ENCODE measurements around the gene RNF207. TPM values are rescaled to one million over a fixed set of nuclear protein-coding genes. Genes with fewer than 3 reads are reported as not detected.

RNF207 gene
- total RNA-seq, 2 donors from 2014 or later: 1.5 to 20.6 TPM

DNA sequence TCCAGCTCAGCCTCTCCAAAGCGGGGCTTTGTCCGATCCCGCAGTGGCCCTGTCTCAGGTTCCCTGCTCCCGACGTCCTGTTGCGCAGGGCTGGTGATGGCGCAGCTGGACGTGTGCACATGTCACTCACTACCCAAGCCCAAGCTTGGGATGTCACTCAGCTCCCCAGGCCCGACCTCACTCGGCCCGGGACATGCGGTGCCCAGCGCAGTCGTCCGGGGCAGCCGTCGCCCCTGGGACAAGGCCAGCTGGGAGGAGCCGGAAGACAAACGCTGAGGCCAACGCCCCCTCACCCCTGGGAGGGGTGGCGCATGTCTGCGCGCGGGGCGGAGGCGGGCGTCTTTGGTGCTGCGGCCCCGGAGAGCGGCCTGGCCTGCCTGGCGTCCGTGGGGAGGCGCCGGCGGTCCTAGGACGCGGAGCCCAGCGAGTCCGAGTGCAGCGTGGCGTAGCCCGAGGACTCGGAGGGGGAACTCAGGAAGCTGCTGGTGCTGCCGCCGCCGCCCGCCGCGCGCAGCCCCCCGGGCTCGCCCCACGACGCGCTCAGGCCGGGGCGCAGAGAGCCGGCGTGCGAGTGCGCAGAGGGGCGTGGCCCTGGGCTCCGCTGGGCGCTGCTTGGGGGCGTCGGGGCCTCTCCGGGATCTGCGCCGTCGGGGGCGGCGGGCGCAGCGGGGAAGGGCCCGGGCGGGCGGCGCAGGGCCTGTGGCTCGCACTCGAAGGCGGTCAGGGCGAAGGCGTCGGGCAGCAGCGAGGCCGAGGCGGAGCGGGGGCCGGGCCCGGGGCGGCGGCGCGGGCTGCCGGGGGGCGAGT lies 43.2 kb downstream of the RNF207 start:
- ATAC-seq (no peak), DNase-seq (ENCODE audit: low spot score in 2 of 2) (no peak)
- Mint-ChIP-seq H3K9me3 (no peaks in the 10 kb centered on the region), H3K36me3 (no peaks in the 10 kb centered on the region), H3K27ac (no peak overlapping the region)

DNA sequence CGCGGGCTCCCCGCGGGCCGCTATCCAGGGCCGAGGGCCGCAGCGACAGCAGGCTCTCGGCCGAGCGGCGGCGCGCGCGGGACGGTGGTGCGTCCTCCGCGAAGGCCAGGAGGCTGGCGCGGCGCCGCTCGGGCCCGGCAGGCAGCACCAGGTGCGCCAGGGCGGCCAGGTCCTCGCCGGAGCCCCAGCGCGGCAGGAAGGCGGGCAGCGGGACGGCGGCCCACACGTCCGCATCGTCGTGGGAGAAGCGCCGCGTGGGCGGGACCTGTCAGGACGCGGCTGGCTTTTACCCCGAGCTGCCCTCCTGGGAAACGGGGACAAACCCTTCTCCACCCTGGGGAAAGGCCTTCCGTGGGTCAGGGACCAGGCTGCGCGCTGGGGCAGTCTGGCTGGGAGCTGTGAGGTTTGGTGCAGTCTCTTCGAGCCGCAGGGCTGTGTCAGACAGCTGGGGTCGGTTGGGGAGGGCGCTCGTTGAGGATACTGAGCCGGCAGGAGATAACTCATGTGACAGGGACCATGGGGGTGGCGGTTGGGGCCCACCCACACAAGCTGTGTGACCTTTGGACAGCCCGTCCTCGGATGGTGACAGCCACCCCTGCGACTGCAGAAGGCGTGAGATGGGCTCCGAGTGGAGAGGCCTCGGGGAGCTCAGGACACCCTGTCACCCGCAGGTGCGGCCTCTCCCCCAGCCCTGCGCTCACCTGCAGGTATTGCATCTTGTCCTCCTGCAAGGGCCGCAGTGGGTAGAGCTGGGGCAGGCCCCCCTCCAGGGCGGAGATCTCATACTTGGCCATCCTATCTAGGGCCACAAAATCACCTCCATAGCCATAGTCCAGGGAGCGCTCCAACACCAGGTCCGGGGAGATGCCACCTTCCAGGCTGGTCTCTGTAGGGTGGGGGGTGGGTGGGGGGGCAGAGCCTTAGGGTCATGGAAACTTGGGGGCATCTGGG lies 44.1 kb downstream of the RNF207 start:
- ATAC-seq (no peak), DNase-seq (ENCODE audit: low spot score in 2 of 2) (no peak)
- no peaks in the 10 kb centered on the region for H3K9me3 Mint-ChIP-seq
- no peaks in the 10 kb centered on the region for H3K36me3 Mint-ChIP-seq
- H3K27ac Mint-ChIP-seq: no peak overlapping the region

DNA sequence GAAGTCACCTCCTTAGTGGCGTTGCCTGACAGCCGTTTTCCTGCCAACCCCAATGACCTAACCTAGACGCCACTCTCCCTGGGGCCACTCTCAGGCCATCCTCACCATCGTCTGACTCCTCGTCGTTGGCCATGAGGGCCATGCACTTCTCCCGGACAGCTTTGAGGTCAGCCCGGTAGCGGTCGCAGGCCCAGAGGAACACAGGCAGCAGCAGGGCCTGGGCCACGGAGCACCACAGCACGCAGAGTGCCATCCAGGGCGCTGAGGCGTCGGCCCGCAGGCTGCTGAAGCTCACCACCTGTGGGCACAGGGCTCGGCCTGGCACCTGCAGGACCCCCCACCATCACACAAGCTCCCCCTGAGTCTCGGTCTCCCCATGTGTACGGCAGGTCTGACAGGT lies 45.3 kb downstream of the RNF207 start:
- no peak for DNase-seq (ENCODE audit: low spot score in 2 of 2)
- no peaks in the 10 kb centered on the region for H3K36me3 Mint-ChIP-seq
- ATAC-seq: no peak
- no peaks in the 10 kb centered on the region for H3K9me3 Mint-ChIP-seq
- no peak overlapping the region for H3K27ac Mint-ChIP-seq

DNA sequence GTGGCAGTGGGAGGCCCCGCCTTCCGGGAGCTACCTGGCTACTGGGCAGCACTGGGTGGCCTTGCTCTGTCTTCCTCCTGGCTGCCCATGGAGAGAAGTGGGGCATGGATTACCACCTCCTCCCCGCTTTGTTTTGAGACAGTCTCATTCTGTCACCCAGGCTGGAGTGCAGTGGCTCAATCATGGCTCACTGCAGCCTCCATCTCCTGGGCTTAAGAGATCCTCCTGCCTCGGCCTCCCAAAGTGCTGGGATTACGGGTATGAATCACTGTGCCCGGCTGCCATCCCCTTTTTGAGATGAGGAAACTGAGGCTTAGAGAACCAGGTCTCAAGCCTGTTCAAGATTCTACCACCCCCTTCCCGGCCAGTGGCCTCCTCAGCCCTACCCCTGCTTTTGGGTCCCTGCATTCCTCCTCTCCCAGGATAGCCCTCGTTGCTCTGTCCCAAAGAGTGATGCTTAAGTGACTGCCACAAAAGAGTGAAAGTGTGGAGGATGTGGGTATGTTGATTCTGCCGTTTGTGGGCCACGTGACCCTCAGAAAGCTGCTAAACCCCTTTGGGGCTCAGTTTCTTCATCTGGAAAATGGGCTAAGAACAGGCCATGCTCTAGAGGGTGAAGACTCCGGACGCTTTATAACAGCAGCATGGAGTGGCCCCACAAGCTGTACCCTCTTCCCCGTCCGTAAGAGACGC lies 45.9 kb downstream of the RNF207 start:
- Mint-ChIP-seq H3K27ac (no peak overlapping the region), H3K36me3 (no peaks in the 10 kb centered on the region), H3K9me3 (no peaks in the 10 kb centered on the region)
- no peak for DNase-seq (ENCODE audit: low spot score in 2 of 2)
- no peak for ATAC-seq

DNA sequence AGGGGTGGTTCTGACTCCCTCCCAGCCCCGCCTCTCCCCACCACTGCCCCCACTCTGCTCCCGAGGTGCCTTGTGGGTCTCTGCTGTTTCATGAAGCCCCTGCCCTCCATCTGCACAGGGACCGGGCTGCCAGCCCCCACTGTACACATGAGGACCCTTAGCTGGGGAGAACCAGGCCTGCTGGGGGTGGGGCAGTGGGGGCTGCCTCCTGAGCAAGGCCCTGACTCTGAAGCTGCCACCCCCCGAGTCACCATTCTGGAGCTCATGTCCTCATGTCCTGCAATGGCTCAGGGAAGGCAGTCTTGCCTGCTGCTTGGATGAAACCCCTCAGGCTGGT lies 46.4 kb downstream of the RNF207 start:
- Mint-ChIP-seq H3K27ac (no peak overlapping the region), H3K36me3 (no peaks in the 10 kb centered on the region), H3K9me3 (no peaks in the 10 kb centered on the region)
- DNase-seq (ENCODE audit: low spot score in 2 of 2) (no peak), ATAC-seq (no peak)

DNA sequence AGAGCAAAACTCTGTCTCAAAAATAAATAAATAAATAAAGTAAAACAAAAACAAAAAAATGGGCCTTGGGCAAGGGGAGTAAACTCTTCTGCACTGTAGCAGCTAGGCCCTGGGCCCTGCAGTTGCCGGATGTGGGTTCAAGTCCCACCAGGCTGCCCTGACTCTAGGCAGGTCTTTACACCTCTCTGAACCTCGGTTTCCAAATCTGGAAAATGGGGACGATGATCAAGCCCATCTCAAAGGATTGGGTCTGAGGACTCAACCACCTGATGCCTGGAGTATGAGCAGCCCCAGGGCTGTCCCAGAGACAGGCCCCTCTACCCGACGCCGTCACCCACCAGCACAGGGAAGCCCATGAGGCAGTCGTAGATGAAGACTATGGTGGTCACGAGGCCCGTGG lies 47.5 kb downstream of the RNF207 start:
- Mint-ChIP-seq H3K9me3 (no peaks in the 10 kb centered on the region), H3K27ac (no peak overlapping the region), H3K36me3 (no peaks in the 10 kb centered on the region)
- no peak for DNase-seq (ENCODE audit: low spot score in 2 of 2)
- no peak for ATAC-seq

DNA sequence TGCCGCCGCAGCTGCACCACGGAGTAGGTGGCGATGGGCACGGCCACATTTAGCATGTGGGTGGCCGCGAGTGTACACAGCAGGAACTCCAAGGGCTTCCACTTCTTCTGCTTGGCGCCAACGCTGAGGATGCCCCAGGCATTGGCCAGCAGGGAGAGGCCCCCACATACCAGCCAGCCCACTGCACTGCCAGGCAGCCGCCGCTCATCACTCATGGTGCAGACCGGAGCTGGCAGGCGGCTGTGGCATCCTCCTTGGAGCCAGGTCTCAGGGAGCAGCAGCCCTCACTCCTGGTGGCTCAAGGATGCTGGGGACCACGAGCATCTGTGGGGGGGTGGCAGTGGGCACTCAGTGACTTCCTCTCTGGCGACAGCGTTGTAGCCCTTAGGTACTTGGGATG lies 48.8 kb downstream of the RNF207 start:
- no peak for ATAC-seq
- DNase-seq (ENCODE audit: low spot score in 2 of 2): no peak
- Mint-ChIP-seq H3K9me3 (no peaks in the 10 kb centered on the region), H3K36me3 (no peaks in the 10 kb centered on the region), H3K27ac (no peak overlapping the region)

DNA sequence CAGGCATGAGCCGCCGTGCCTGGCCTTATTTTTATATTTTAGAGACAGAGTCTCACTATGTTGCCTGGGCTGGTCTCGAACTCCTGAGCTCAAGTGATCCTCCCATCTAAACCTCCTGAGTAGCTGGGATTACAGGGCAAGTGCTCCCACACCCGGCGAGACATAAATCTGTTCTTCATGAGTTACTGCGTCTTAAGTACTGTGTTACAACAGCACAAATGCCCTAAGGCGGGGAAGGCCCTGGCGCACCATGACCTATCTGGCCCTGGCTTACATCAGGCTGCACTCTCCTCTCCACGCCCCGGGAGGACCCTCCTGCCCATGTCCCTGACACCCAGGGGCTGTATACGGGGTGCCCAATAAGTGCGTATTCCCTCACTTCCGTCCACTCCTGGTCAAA lies 50.7 kb downstream of the RNF207 start:
- Mint-ChIP-seq H3K9me3 (no peaks in the 10 kb centered on the region), H3K36me3 (no peaks in the 10 kb centered on the region)

DNA sequence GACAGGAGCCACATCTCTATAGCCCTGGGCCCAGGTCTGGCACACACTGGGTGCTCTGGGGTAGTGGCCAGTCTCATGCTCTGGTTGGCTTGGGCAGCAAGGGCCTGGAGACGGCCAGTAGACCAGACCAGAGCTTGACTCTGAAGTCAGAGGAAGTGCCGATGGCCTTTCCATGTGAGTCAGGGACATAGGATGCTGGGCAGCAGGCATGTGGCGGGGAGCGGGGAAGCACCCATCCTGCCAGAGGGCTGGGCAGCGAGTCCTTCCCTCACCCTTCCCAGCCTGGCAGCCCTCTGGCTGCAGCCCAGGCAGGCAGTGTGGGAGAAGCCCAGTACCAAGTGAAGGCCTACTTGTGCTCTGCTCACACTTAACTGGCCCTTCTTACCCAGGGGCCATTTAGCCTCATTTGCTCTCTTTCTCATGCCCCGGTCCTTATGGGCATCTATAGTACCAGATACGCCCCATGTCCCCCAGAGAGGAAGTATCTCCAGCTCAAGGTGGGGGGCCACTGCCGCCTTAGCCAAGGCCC lies 51.7 kb downstream of the RNF207 start:
- Mint-ChIP-seq H3K27ac (no peak overlapping the region), H3K36me3 (no peaks in the 10 kb centered on the region), H3K9me3 (no peaks in the 10 kb centered on the region)
- no peak for ATAC-seq
- no peak for DNase-seq (ENCODE audit: low spot score in 2 of 2)

More for the DNA sequence above, 50.7 kb downstream of the RNF207 start:
- H3K27ac Mint-ChIP-seq: no peak overlapping the region
- DNase-seq (ENCODE audit: low spot score in 2 of 2) (no peak), ATAC-seq (no peak)

DNA sequence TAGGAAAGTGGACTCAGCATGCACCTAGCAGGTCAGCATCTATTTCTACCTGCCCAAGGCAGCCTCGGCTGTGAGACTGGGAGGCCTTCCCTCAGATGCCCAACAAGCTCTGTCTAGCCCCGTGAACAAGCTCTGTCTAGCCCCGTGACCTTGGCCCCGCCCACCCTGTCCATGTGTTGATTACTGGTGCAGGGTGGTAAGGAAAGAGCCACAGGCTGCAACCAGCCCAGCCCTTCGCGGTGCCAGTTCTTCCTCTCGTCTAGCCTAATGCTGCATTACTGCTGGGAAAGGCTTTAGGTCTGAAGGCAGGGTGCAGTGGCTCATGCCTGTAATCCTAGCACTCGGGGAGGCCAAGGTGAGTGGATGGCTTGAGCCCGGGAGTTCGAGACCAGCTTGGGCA lies 52.8 kb downstream of the RNF207 start:
- ATAC-seq: no peak
- DNase-seq (ENCODE audit: low spot score in 2 of 2): no peak
- no peaks in the 10 kb centered on the region for H3K9me3 Mint-ChIP-seq
- H3K27ac Mint-ChIP-seq: no peak overlapping the region
- H3K36me3 Mint-ChIP-seq: no peaks in the 10 kb centered on the region

DNA sequence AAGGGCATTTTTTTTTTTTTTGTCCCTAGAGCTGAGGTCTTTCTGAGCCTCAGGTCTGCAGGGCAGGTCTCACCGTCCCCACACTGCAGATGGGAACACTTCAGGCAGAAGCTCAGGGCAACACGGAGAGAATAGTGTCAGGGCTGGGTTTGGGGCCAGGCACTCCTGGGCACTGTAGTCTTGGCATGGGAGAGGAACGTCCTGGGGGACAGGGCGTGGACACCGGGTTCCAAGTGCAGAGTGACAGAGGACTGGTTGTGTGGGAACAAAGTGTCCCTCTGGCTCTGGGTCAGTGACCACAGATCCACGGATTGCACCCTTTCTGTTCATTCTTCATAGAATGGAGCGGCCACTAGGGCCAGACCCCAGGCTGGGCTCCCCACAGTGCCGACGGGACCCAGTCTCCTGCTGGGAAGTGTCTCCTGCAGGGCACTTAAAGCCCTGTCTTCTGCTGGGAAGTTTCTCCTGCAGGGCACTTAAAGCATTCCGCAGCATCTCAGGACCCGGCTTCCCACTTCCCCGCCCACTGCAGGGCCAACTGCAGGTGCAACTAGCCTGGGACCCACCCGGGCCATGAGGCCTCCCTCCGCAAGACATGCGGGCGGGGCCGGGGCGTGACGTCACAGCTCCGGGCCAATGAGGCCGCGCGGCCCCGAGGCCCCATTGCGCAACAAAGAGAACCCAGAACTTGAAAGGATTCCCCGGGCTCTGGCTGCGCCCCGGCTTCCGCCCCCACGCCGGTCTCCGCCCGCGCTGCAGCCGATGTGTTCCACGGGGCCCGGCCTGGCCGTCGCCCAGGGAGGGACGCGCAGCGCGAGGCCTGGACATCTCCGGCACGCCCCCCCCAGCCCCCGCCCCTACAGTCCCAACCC lies 53.8 kb downstream of the RNF207 start:
- peak; percentile 69 to 82 for DNase-seq (ENCODE audit: low spot score in 2 of 2)
- H3K36me3 Mint-ChIP-seq: no peaks in the 10 kb centered on the region
- H3K27ac Mint-ChIP-seq: no peak overlapping the region
- H3K9me3 Mint-ChIP-seq: no peaks in the 10 kb centered on the region
- ATAC-seq: peak; percentile 64 to 77

DNA sequence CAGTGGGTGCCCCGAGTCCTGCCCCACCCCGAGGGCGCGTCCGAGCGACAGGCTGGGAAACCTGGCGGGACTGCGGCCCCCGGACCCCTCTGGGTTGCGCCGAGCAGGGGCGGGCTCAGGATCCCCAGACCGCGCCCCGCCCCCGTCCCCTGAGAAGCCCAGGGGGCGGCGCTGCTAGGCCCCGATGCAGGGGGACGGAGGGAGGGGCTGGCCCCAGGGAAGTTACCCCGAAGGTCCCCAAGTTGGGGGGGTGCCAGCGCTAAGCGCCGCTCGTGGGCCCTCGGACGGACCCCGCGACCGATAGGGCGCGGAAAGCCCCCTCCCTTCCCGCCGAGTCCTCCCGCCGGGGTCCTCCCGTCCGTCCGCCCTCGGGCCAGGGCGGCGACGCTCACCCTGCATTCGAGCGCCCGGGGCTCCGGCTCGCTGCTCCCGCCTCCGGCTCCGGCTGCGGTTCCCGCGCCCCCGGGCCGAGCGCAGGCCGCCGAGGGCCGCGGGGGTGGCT lies 54.6 kb downstream of the RNF207 start:
- no peaks in the 10 kb centered on the region for H3K9me3 Mint-ChIP-seq
- H3K36me3 Mint-ChIP-seq: no peaks in the 10 kb centered on the region

DNA sequence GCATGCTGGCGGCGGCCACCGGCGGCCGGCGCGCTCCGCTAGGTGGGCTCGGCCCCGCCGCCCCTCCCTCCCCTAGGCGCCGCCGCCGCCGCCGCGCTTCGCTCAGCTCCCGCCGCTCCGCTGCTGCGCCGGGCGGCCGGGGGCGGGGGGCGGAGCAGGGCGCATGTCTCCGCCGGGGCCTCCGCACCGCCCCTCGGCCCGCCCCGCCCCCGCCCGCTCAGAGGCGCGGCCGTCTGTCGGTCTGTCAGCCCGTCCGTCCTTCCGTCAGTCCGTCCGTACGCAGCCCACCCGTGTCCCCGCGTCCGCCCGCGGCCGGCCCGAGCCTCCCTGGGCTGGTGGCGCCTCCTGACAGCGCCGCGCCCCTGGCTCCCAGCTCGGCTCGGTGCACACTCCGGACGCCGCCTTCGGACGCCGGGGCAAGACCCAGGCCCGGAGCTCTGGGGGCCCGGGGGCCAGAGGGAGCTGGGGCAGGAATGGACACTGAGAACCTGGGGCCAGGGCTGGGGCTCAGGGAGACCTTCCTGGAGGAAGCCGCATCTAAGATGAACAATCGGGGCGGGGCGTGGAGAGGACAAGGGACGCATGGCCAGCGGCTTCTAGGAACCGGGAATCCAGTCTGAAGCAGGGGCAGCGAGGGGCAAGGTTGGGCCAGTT lies 55.2 kb downstream of the RNF207 start, which contains the start of gene GPR153:
Gene GPR153 (minus strand): TSS at position 138 of the 654 bp plus-strand sequence. CDS start 6,193 bp downstream, outside the sequence.
- Mint-ChIP-seq H3K9me3 (no peaks in the 10 kb centered on the region), H3K36me3 (no peaks in the 10 kb centered on the region), H3K27ac (no peak within 1 kb of the TSS)
- DNase-seq (ENCODE audit: low spot score in 2 of 2): peak in 1 of 2 donors; percentile 57
- ATAC-seq: peak; percentile 69 to 78

More for the DNA sequence above, 54.6 kb downstream of the RNF207 start:
- DNase-seq (ENCODE audit: low spot score in 2 of 2): no peak
- ATAC-seq: peak; percentile 37 to 56
- H3K27ac Mint-ChIP-seq: no peak overlapping the region

DNA sequence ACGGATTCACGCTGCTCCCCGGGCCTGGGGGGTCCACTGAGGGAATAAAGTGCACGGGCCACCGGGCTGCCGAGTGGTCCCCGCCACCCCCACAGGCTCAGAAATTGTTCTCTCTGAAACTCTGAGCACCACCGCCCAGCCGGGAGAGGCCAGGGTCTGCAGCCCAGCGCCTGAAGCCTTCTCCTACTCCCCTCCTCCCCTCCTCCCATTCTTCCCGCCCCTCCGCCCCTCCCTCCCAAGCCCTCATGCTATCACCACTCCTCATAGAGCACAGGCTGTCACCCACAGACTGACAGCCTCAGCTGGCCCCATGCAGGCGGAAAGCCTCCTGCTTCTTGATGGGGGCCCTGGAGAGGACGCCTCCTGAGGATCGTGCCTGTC lies 55.7 kb downstream of the RNF207 start:
- ATAC-seq (no peak), DNase-seq (ENCODE audit: low spot score in 2 of 2) (no peak)
- Mint-ChIP-seq H3K36me3 (no peaks in the 10 kb centered on the region), H3K27ac (no peak overlapping the region), H3K9me3 (no peaks in the 10 kb centered on the region)

Data from activated naive CD4-positive, alpha-beta T cell treated with anti-CD3 and anti-CD28 coated beads, Interleukin-2, amount 50 U/mL, for 72 hours (primary cell).